ENCODE results near the gene SLC25A20. TPM values are rescaled to one million over a fixed set of nuclear protein-coding genes. Genes with fewer than 3 reads are reported as not detected.

The SLC25A20 gene
- total RNA-seq, 4 donors from 2014 or later = 8.4 to 83.8 (median 31.7) TPM

DNA sequence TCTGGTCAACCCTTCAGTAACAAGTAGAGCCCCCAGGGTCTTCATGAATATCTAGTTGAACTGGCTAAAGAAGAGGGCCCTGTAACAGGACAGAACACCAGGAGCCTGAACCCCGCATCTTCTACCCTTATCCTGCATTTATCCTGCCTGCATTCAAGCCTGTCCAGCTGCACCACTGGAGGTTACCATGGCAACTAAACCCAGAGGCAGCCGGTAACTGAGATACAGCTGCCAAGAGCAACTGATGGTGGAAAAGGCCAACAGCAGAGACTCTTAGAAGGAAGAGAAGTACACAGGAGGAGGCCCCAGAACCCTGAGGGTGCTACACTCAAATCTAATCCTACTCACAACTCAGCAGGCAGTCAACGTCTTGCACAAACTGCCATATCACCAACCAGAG is 47.3 kb downstream of the SLC25A20 start:
- intact Hi-C loops (cut with DNase I; ENCODE audit: low total_unique reads) = no loop called here
- Histone ChIP-seq H3K36me3 (no peaks in the 10 kb centered on the region), H3K4me3 (no peak overlapping the region), H3K4me1 (peaks cover 2 to 38% (median 18%) of the 10 kb centered on the region in 4 donors), H3K27me3 (no peaks in the 10 kb centered on the region), H3K27ac (no peak overlapping the region), H3K9me3 (no peaks in the 10 kb centered on the region)
- WGBS, 2 donors (ENCODE audit: low coverage in 1 of 2) = 66% methylated on average over 3 of the region's 3 CpGs; no CpG with 5 or more reads in 1 of the 2 donors
- in situ Hi-C loops (cut with MboI; ENCODE audit: low pct_ligation_motif_present in 1 of 4, low pct_unique_long_range_greater_than_20kb in 1 of 4, low sequenced_read_pairs in 3 of 4) = no loop called here
- TF ChIP-seq EP300 (IDR thresholded peaks at IDR 0.05; ENCODE audit: low read depth) = no peak
- no peak for TF ChIP-seq CTCF (IDR thresholded peaks at IDR 0.05)
- no peak for TF ChIP-seq POLR2AphosphoS5 (IDR thresholded peaks at IDR 0.05)
- TF ChIP-seq POLR2A (IDR thresholded peaks at IDR 0.05) = no peak
- no peak for DNase-seq

GRCh38 chr3:48848816-48849515 is 49.7 kb downstream of the SLC25A20 start:
- 95% methylated on average over 8 of the region's 8 CpGs; no CpG with 5 or more reads in 1 of the 2 donors for WGBS, 2 donors (ENCODE audit: low coverage in 1 of 2)
- intact Hi-C loops (cut with DNase I; ENCODE audit: low total_unique reads) = no loop called here

GRCh38 chr3:48847504-48848423 is 50.9 kb downstream of the SLC25A20 start, which contains the start of gene PRKAR2A:
Gene PRKAR2A (minus strand): TSS chr3:48847874. CDS start chr3:48847596, 278 bp downstream.
- H3K36me3 ChIP-seq = no peaks in the 10 kb centered on the region
- H3K4me3 ChIP-seq = peak within 1 kb of the TSS; percentile 64 to 94 (median 76)
- intact Hi-C loops (cut with DNase I; ENCODE audit: low total_unique reads) (no loop called here), in situ Hi-C loops (cut with MboI; ENCODE audit: low pct_ligation_motif_present in 1 of 4, low pct_unique_long_range_greater_than_20kb in 1 of 4, low sequenced_read_pairs in 3 of 4) (no loop called here)
- H3K9me3 ChIP-seq = no peaks in the 10 kb centered on the region
- peaks cover 16 to 29% (median 22%) of the 10 kb centered on the region in 4 donors for H3K4me1 ChIP-seq
- H3K27me3 ChIP-seq = no peaks in the 10 kb centered on the region
- DNase-seq = peak; percentile 92
- 4 to 7% methylated on average over 4 to 26 of the region's 81 CpGs for WGBS, 2 donors (ENCODE audit: low coverage in 1 of 2)
- H3K27ac ChIP-seq = peak within 1 kb of the TSS; percentile 96 to 99 (median 98)
- TF ChIP-seq POLR2A (IDR thresholded peaks at IDR 0.05) (peak; percentile 80), POLR2AphosphoS5 (IDR thresholded peaks at IDR 0.05) (peak; percentile 61 to 95 (median 91)), EP300 (IDR thresholded peaks at IDR 0.05; ENCODE audit: low read depth) (no peak), CTCF (IDR thresholded peaks at IDR 0.05) (no peak)

More at GRCh38 chr3:48848816-48849515, 49.7 kb downstream of the SLC25A20 start:
- peaks cover 16 to 35% (median 24%) of the 10 kb centered on the region in 4 donors for H3K4me1 ChIP-seq
- no peaks in the 10 kb centered on the region for H3K27me3 ChIP-seq
- TF ChIP-seq POLR2AphosphoS5 (IDR thresholded peaks at IDR 0.05) = no peak
- no peak for TF ChIP-seq CTCF (IDR thresholded peaks at IDR 0.05)
- no peak for TF ChIP-seq POLR2A (IDR thresholded peaks at IDR 0.05)
- no peak for TF ChIP-seq EP300 (IDR thresholded peaks at IDR 0.05; ENCODE audit: low read depth)
- H3K4me3 ChIP-seq = no peak overlapping the region
- H3K9me3 ChIP-seq = no peaks in the 10 kb centered on the region
- peak overlapping the region in 1 of 4 donors; percentile 99 for H3K27ac ChIP-seq
- no peak for DNase-seq
- H3K36me3 ChIP-seq = no peaks in the 10 kb centered on the region
- in situ Hi-C loops (cut with MboI; ENCODE audit: low pct_ligation_motif_present in 1 of 4, low pct_unique_long_range_greater_than_20kb in 1 of 4, low sequenced_read_pairs in 3 of 4) = no loop called here

- no peak for TF ChIP-seq CTCF (IDR thresholded peaks at IDR 0.05)
- Histone ChIP-seq H3K27ac (peak overlapping the region; percentile 96 to 99 (median 98)), H3K4me1 (peaks cover 16 to 29% (median 22%) of the 10 kb centered on the region in 4 donors), H3K27me3 (no peaks in the 10 kb centered on the region), H3K4me3 (peak overlapping the region; percentile 64 to 94 (median 76)), H3K36me3 (no peaks in the 10 kb centered on the region), H3K9me3 (no peaks in the 10 kb centered on the region)
- in situ Hi-C loops (cut with MboI; ENCODE audit: low pct_ligation_motif_present in 1 of 4, low pct_unique_long_range_greater_than_20kb in 1 of 4, low sequenced_read_pairs in 3 of 4) = no loop called here
- 0 to 1% methylated on average over 3 to 41 of the region's 42 CpGs for WGBS, 2 donors (ENCODE audit: low coverage in 1 of 2)
- peak; percentile 91 for DNase-seq
- intact Hi-C loops (cut with DNase I; ENCODE audit: low total_unique reads) = no loop called here
These were observed 51.6 kb downstream of the SLC25A20 start for GRCh38 chr3:48847053-48847503.
